NT2/D1 (cell line): ENCODE results near the gene OPN5.

Experiments
- SUZ12 ChIP-seq: IDR thresholded peaks from 2 replicates; pipeline ENCODE4 v1.6.1; 2011; ENCODE audit not compliant: insufficient read length, insufficient read depth; ENCODE audit errors: extremely low read depth
- YY1 ChIP-seq: IDR thresholded peaks from 2 replicates; pipeline ENCODE4 v1.6.1; 2011; ENCODE audit not compliant: insufficient read length, insufficient read depth
- ZNF274 ChIP-seq: IDR thresholded peaks from 2 replicates; pipeline ENCODE4 v1.6.1; 2011; ENCODE audit warnings: mild to moderate bottlenecking, low read depth, low read length

DNA sequence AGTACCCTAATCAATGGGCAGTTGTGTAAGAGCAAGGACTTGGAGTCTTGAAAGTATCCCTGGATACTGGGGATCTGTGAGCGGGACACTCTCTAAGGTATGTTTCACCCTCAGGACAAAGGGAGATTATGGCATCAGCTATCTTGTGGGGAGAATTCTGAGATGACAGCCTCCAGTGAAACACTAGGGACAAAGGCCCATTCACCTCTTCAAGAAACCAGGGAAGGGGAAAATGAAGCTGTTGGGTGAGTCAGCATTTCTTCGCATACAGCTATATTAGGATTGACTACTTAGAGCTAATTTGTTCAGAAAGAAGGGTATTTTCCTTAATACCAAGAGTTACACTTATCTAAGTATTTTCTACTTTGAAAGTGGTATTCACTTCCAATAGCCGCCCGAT, 35.9 kb downstream of the OPN5 start:
- TF ChIP-seq SUZ12 (no peak), YY1 (no peak), ZNF274 (no peak)
